HCT116 (cell line): ENCODE results near the gene SLF1. TPM values are rescaled to one million over a fixed set of nuclear protein-coding genes. Genes with fewer than 3 reads are reported as not detected.

Experiments used
- ATAC-seq: fragments of 200-7000 bp; cut with Tn5 transposase; 2 replicates; pipeline ENCODE4 v1.9.1; 2020; ENCODE audit warnings: mild to moderate bottlenecking, moderate library complexity
- BruUV-seq: library from RNA; stranded (reverse); fragments of 400-500 nt; replicated peaks from 2 replicates; lab custom pipeline; 2021; lab: Mats Ljungman, UMichigan
- CTCF ChIA-PET: fragments of 300-600 bp; sonication (Branson Sonifier 250); formaldehyde crosslinking; loops from one replicate; lab custom pipeline; 2021; ENCODE audit warnings: antibody characterized with exemption; lab: Charles Lee
- POLR2A ChIA-PET: fragments of 300-600, 350-600 bp; sonication (Branson Sonifier 250); formaldehyde crosslinking; loops from one replicate; lab custom pipeline; 2021; ENCODE audit warnings: antibody characterized with exemption; lab: Charles Lee
- RAD21 ChIA-PET, 2 experiments: fragments of 300-600 bp; sonication (Branson Sonifier 250); formaldehyde crosslinking; loops; one replicate each; lab custom pipeline; 2023; ENCODE audit warnings: low total read pairs in 2 of 2; ENCODE audit not compliant: uncharacterized antibody in 2 of 2, unreplicated experiment in 2 of 2, low non-redundant PET in 1 of 2; lab: Charles Lee
- DNase-seq: peaks from one replicate; pipeline ENCODE4 v3.0.0-alpha.2; 2010; ENCODE audit warnings: low read depth, low spot score
- H2AFZ ChIP-seq: fragments of 200-600 bp; shearing (Covaris generic), sonication (generic); 2 replicates; pipeline ENCODE4 v1.6.1; 2017; ENCODE audit warnings: low read depth, mixed run types, mixed read lengths, antibody characterized with exemption, low read length; ENCODE audit not compliant: poor library complexity, severe bottlenecking
- H3K27ac ChIP-seq: 2 replicates; pipeline ENCODE4 v1.5.1; 2012; ENCODE audit warnings: low read depth, low read length
- H3K27me3 ChIP-seq: fragments of 200-600 bp; sonication (generic); 2 replicates; pipeline ENCODE4 v1.6.1; 2016; ENCODE audit warnings: mixed run types, low read length, mixed read lengths; ENCODE audit not compliant: insufficient read depth
- H3K36me3 ChIP-seq, 2 experiments: fragments of 200-500 bp in 1 of 2; fragments of 200-600 bp in 1 of 2; sonication (Bioruptor generic) in 1 of 2; sonication (generic) in 1 of 2; 2 replicates each; pipeline versions ENCODE4 v1.5.1 to v1.6.1; 2014 to 2016; ENCODE audit warnings: low read length in 2 of 2, inconsistent platforms in 1 of 2, mixed read lengths in 1 of 2, mixed run types in 1 of 2; ENCODE audit not compliant: insufficient read depth in 2 of 2, control insufficient read depth in 1 of 2
- H3K4me1 ChIP-seq, 2 experiments: fragments of 200-600 bp in 1 of 2; sonication (generic) in 1 of 2; 2 replicates each; pipeline versions ENCODE4 v1.5.1 to v1.6.1; 2012 to 2017; ENCODE audit warnings: low read length in 2 of 2, inconsistent platforms in 1 of 2, mild to moderate bottlenecking in 1 of 2, mixed read lengths in 1 of 2, mixed run types in 1 of 2, moderate library complexity in 1 of 2; ENCODE audit not compliant: insufficient read depth in 2 of 2, control insufficient read depth in 1 of 2
- H3K4me2 ChIP-seq: fragments of 200-600 bp; sonication (generic); 2 replicates; pipeline ENCODE4 v1.6.1; 2017; ENCODE audit warnings: mixed run types, low read length, mixed read lengths
- H3K4me3 ChIP-seq, 2 experiments: fragments of 200-600 bp in 1 of 2; sonication (generic) in 1 of 2; replicated peaks in 1 of 2; 2 replicates each; pipeline ENCODE4 v1.5.1; 2011 to 2016; ENCODE audit warnings: low read length in 2 of 2, control low read depth in 1 of 2, low read depth in 1 of 2, mild to moderate bottlenecking in 1 of 2, mixed read lengths in 1 of 2, mixed run types in 1 of 2
- H3K79me2 ChIP-seq: fragments of 200-600 bp; sonication (generic); 2 replicates; pipeline ENCODE4 v1.6.1; 2017; ENCODE audit warnings: mild to moderate bottlenecking, mixed run types, low read length, moderate library complexity, mixed read lengths; ENCODE audit not compliant: insufficient read depth
- H3K9ac ChIP-seq: fragments of 200-600 bp; sonication (generic); 2 replicates; pipeline ENCODE4 v1.6.1; 2016; ENCODE audit warnings: low read length, mixed read lengths
- H3K9me2 ChIP-seq: fragments of 200-600 bp; sonication (generic), shearing (Covaris generic); 2 replicates; pipeline ENCODE4 v1.6.1; 2017; ENCODE audit warnings: mixed run types, mild to moderate bottlenecking, moderate library complexity; ENCODE audit not compliant: insufficient read depth
- H3K9me3 ChIP-seq, 2 experiments: fragments of 200-500 bp in 1 of 2; fragments of 200-600 bp in 1 of 2; sonication (Bioruptor generic) in 1 of 2; sonication (generic) in 1 of 2; 2 replicates each; pipeline ENCODE4 v1.6.1; 2014 to 2017; ENCODE audit warnings: low read length in 2 of 2, mixed read lengths in 2 of 2, inconsistent platforms in 1 of 2, low read depth in 1 of 2, mild to moderate bottlenecking in 1 of 2, mixed run types in 1 of 2, moderate library complexity in 1 of 2; ENCODE audit not compliant: control insufficient read depth in 1 of 2, insufficient read depth in 1 of 2
- H4K20me1 ChIP-seq: fragments of 200-600 bp; sonication (generic), shearing (Covaris generic); 2 replicates; pipeline ENCODE4 v1.6.1; 2017; ENCODE audit warnings: mixed run types, mild to moderate bottlenecking, moderate library complexity; ENCODE audit not compliant: insufficient read depth
- CEBPB ChIP-seq: IDR thresholded peaks from 2 replicates; pipeline ENCODE4 v1.6.1; 2012; ENCODE audit warnings: low read depth
- CTCF ChIP-seq, 3 experiments: fragments of 200-600 bp in 1 of 3; sonication (generic) in 1 of 3; IDR thresholded peaks in 2 of 3; conservative IDR thresholded peaks in 1 of 3; 2 replicates each; pipeline ENCODE4 v1.5.1; 2012 to 2017; ENCODE audit warnings: low read depth in 2 of 3, low read length in 2 of 3, antibody characterized with exemption in 1 of 3, borderline replicate concordance in 1 of 3, control low read depth in 1 of 3, mild to moderate bottlenecking in 1 of 3, mixed read lengths in 1 of 3, mixed run types in 1 of 3, moderate library complexity in 1 of 3; ENCODE audit not compliant: insufficient read depth in 1 of 3
- EGR1 ChIP-seq: IDR thresholded peaks from 2 replicates; pipeline ENCODE4 v1.6.1; 2012; ENCODE audit warnings: low read depth
- ELF1 ChIP-seq: IDR thresholded peaks from 2 replicates; pipeline ENCODE4 v1.6.1; 2012; ENCODE audit warnings: low read depth, borderline replicate concordance
- EZH2 ChIP-seq: fragments of 200-600 bp; sonication (generic); IDR thresholded peaks from 2 replicates; pipeline ENCODE4 v1.6.1; 2017; ENCODE audit warnings: antibody characterized with exemption, mixed run types
- EZH2phosphoT487 ChIP-seq: fragments of 200-600 bp; IDR thresholded peaks from 2 replicates; pipeline ENCODE4 v1.6.1; 2018; ENCODE audit warnings: antibody characterized with exemption, borderline replicate concordance
- FOSL1 ChIP-seq: IDR thresholded peaks from 2 replicates; pipeline ENCODE4 v1.6.1; 2012; ENCODE audit warnings: low read depth
- JUND ChIP-seq: IDR thresholded peaks from 2 replicates; pipeline ENCODE4 v1.6.1; 2012
- MAX ChIP-seq: IDR thresholded peaks from 2 replicates; pipeline ENCODE4 v1.6.1; 2012
- POLR2A ChIP-seq: IDR thresholded peaks from 2 replicates; pipeline ENCODE4 v1.7.0; 2011; ENCODE audit warnings: borderline replicate concordance; ENCODE audit not compliant: insufficient read depth, insufficient read length; ENCODE audit errors: extremely low read depth
- POLR2AphosphoS5 ChIP-seq: IDR thresholded peaks from 2 replicates; pipeline ENCODE4 v1.6.1; 2011; ENCODE audit warnings: mild to moderate bottlenecking, low read depth, low read length, moderate library complexity
- RAD21 ChIP-seq: IDR thresholded peaks from 2 replicates; pipeline ENCODE4 v1.6.1; 2012; ENCODE audit warnings: low read depth, mild to moderate bottlenecking
- REST ChIP-seq: IDR thresholded peaks from 2 replicates; pipeline ENCODE4 v1.6.1; 2012; ENCODE audit warnings: low read depth
- SIN3A ChIP-seq: IDR thresholded peaks from 2 replicates; pipeline ENCODE4 v1.6.1; 2012; ENCODE audit warnings: low read depth
- SRF ChIP-seq: IDR thresholded peaks from 2 replicates; pipeline ENCODE4 v1.6.1; 2012; ENCODE audit warnings: low read depth
- TCF7L2 ChIP-seq: IDR thresholded peaks from 2 replicates; pipeline ENCODE4 v1.7.0; 2011; ENCODE audit warnings: borderline replicate concordance, inconsistent platforms; ENCODE audit not compliant: insufficient read depth, insufficient read length; ENCODE audit errors: extremely low read depth
- ZFX ChIP-seq: fragments of 450-650 bp; IDR thresholded peaks from 2 replicates; pipeline ENCODE4 v1.6.1; 2017
- ZNF274 ChIP-seq: fragments of 200-500 bp; sonication (Bioruptor generic); IDR thresholded peaks from 2 replicates; pipeline ENCODE4 v1.6.1; 2014; ENCODE audit warnings: mild to moderate bottlenecking, low read depth, low read length, inconsistent platforms
- intact Hi-C: fragments of 100-400 bp; cut with micrococcal nuclease; formaldehyde crosslinking; loops from 2 replicates; pipeline ENCODE4 v1.10.0; 2022
- total RNA-seq: library from RNA; stranded (reverse); gene quantifications from one replicate; pipeline ENCODE4 v1.2.1, GENCODE V29; 2021; ENCODE audit not compliant: unreplicated experiment

SLF1 gene
- total RNA-seq, 1 experiment from 2014 or later: 10.4 TPM

GRCh38 chr5:94694671-94695070 is 76.2 kb downstream of the SLF1 start (continued):
- TF ChIP-seq JUND (no peak), POLR2A (no peak), ZNF274 (no peak), FOSL1 (no peak), EZH2 (no peak), ZFX (no peak)
- TF ChIP-seq, all 23 proteins: peak for 0

GRCh38 chr5:94698197-94698596 is 79.7 kb downstream of the SLF1 start:
- DNase-seq (no peak), ATAC-seq (no peak)
- no peaks in the 10 kb centered on the region for H3K79me2 ChIP-seq
- H2AFZ ChIP-seq: no peak overlapping the region
- ChIA-PET POLR2A (no interaction called here), CTCF (no interaction called here), RAD21 (no interaction called here)
- BruUV-seq: no TSS peak
- H3K27me3 ChIP-seq: no peaks in the 10 kb centered on the region
- no peak overlapping the region for H3K27ac ChIP-seq
- H3K9ac ChIP-seq: no peak overlapping the region
- no peaks in the 10 kb centered on the region for H3K4me1 ChIP-seq
- no peaks in the 10 kb centered on the region for H4K20me1 ChIP-seq
- no peak overlapping the region for H3K4me3 ChIP-seq
- H3K9me2 ChIP-seq: no peaks in the 10 kb centered on the region
- intact Hi-C loops: loop anchor here (10.0 kb wide), 1 partner anchor 783 kb away; no protein-coding TSS in a partner anchor
- H3K36me3 ChIP-seq: no peaks in the 10 kb centered on the region
- no peaks in the 10 kb centered on the region for H3K9me3 ChIP-seq
- TF ChIP-seq ZNF274 (no peak), CEBPB (no peak), JUND (no peak), ELF1 (no peak), TCF7L2 (no peak), SRF (no peak), EZH2 (no peak), CTCF (IDR thresholded peaks at IDR 0.05 in 2 of 3, conservative IDR thresholded peaks at IDR 0.05 in 1 of 3; ENCODE audit: borderline replicate concordance in 1 of 3, insufficient read depth in 1 of 3, low read depth in 2 of 3, low read length in 2 of 3) (no peak), POLR2A (no peak), MAX (no peak), ZFX (no peak), FOSL1 (no peak), SIN3A (no peak), EZH2phosphoT487 (no peak), POLR2AphosphoS5 (no peak), REST (no peak), RAD21 (no peak), EGR1 (no peak)
- H3K4me2 ChIP-seq: no peak overlapping the region
